Measurements from ENCODE around the gene RAB11FIP2.
A peak's percentile ranks its signal among the peaks of the same experiment; 100 is the strongest.

DNA sequence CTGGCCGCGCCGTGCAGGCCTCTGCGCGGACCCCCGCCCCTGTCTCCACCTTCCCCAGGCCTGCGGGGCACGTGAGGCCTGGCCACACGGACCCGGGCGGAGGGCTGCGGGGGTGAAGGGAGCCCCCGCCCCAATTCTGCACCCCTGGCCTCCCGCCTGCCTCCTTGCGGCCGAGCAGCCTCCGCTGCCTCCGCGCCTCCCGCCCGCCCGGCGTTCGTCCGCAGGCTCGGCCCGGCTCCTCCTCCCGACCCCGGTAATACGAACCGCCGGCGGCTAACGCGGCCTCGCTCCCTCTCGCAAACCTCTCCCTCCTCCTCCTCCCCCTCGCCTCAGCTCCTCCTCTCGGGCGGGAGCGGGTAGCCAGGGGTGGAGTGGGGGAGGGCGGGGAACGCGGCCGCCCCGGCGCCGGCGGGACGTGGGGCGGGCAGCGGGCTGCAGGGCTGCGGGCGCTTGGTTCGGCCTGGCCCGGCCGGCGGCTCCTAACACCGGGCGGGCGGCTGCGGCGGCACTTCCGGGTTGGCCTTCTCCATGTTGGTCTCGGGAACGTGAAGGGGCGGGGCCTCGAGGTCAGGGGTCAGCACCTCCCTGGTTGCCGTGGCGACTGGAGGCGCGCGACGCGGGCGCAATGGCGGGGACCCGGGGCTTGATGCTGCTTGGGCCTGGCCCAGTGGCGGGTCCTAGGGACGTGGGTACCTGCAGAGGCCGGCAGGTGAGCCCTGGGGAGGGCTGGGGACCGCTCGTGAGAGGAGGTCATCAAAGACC, at the start of gene RAB11FIP2:
- peak in 2 of 4 donors; percentile 4 to 11 for TF ChIP-seq CTCF (IDR thresholded peaks at IDR 0.05)
- TF ChIP-seq POLR2A (IDR thresholded peaks at IDR 0.05), result peak; percentile 82
